GM21619 (cell line): ENCODE data around the gene ITM2C.

Experiments
- ATAC-seq: cut with Tn5 transposase; IDR thresholded peaks from one replicate; pipeline ENCODE4 v1.9.1; 2021; ENCODE audit not compliant: unreplicated experiment

Gene ITM2C

GRCh38 chr2:230864605-230865306 is at the start of gene ITM2C:
ITM2C (plus strand) TSS chr2:230864942; CDS start chr2:230865026, 84 bp downstream.
- peak; percentile 71 for ATAC-seq

- no peak for ATAC-seq
These were observed 49.7 kb upstream of the ITM2C start for GRCh38 chr2:230815088-230815487.

GRCh38 chr2:230816735-230817134 is 48.0 kb upstream of the ITM2C start:
- no peak for ATAC-seq

- no peak for ATAC-seq
These were observed 45.3 kb upstream of the ITM2C start for GRCh38 chr2:230819433-230819832.

GRCh38 chr2:230821261-230821990 is 43.3 kb upstream of the ITM2C start:
- ATAC-seq = no peak

- no peak for ATAC-seq
These were observed 42.7 kb upstream of the ITM2C start for GRCh38 chr2:230821991-230822520.

GRCh38 chr2:230823264-230823964 is 41.3 kb upstream of the ITM2C start:
- ATAC-seq = no peak

- ATAC-seq = peak; percentile 60
These were observed 40.2 kb upstream of the ITM2C start for GRCh38 chr2:230824406-230824978.

GRCh38 chr2:230825354-230825753 is 39.4 kb upstream of the ITM2C start:
- no peak for ATAC-seq

- no peak for ATAC-seq
These were observed 36.9 kb upstream of the ITM2C start for GRCh38 chr2:230827774-230828271.

GRCh38 chr2:230828272-230828961 is 36.3 kb upstream of the ITM2C start:
- no peak for ATAC-seq

GRCh38 chr2:230829293-230829692 is 35.4 kb upstream of the ITM2C start:
- ATAC-seq = no peak

GRCh38 chr2:230829959-230830358 is 34.8 kb upstream of the ITM2C start:
- ATAC-seq = no peak

GRCh38 chr2:230830428-230830827 is 34.3 kb upstream of the ITM2C start:
- ATAC-seq = no peak

- ATAC-seq = no peak
These were observed 24.4 kb upstream of the ITM2C start for GRCh38 chr2:230840301-230840700.

- no peak for ATAC-seq
These were observed 22.3 kb upstream of the ITM2C start for GRCh38 chr2:230842473-230842872.

- ATAC-seq = no peak
These were observed 21.6 kb upstream of the ITM2C start for GRCh38 chr2:230843132-230843531.

- no peak for ATAC-seq
These were observed 18.4 kb upstream of the ITM2C start for GRCh38 chr2:230846360-230846759.

GRCh38 chr2:230847883-230848388 is 16.8 kb upstream of the ITM2C start:
- peak; percentile 96 for ATAC-seq

GRCh38 chr2:230849633-230850357 is 14.9 kb upstream of the ITM2C start:
- ATAC-seq = no peak
